ENCODE results near the gene NRG3.

The NRG3 gene

DNA sequence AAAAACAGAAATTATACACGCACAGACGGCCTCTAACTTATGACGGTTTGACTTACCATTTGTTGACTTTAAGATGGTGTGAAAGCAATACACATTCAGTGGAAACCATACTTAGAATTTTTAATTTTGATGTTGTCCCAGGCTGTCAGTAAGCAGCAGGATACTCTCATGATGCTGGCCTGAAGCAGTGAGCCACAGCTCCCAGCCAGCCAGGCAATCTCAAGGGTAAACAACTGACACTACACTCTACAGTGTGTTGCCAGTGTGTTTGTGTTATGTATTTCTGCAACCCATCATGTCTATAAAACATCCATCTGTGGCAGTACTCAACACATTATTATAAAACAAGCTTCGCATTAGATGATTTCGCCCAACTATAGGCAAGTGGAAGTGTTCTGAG, 747.5 kb downstream of the NRG3 start:
- TF ChIP-seq POU2F2 (IDR thresholded peaks at IDR 0.05; ENCODE audit: low read depth, low read length), result no peak
- no peak for TF ChIP-seq PAX5 (IDR thresholded peaks at IDR 0.05; ENCODE audit: insufficient read depth, low read length, severe bottlenecking)
- no peak for FAIRE-seq
- no peak for DNase-seq (ENCODE audit: insufficient read length, low spot score)

DNA sequence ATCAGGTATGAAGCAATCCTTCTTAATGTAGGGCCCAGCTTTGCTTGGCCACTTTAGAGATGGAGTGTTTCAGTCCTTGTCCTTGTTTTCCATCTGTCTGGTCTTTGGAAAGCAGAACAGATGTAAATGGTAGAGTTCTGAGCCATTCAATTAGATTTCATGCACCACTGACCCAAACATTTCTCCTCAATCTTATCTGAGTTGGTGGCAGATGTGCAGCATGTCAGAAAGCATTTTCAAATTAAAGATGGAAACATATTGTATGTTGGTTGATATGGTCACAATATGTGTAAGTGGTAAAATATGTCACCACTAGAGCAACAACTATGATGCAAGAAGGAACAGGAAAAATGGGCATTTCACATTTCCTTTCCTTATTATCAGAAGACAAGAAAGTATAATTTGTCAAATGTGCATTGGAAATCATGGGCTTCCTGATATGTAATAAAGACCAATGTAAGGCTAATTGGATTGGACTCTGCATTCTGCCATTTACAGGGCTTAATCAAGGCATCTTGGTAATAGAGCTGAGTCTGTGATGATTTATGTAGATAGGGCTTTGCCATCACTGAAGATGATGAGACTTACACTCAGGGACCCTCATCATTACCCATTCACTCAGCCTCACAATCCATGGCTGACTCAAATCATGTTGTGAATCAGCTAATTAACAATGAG, 750.7 kb downstream of the NRG3 start:
- no peak for TF ChIP-seq TAF1 (IDR thresholded peaks at IDR 0.05; ENCODE audit: low read depth, low read length)
- TF ChIP-seq POLR2AphosphoS5 (IDR thresholded peaks at IDR 0.05; ENCODE audit: low read depth, low read length), result no peak
- TF ChIP-seq POU2F2 (IDR thresholded peaks at IDR 0.05; ENCODE audit: low read depth, low read length), result no peak
- no peak for TF ChIP-seq PAX5 (IDR thresholded peaks at IDR 0.05; ENCODE audit: insufficient read depth, low read length, severe bottlenecking)
- no peak for TF ChIP-seq SPI1 (IDR thresholded peaks at IDR 0.05; ENCODE audit: low read depth, low read length)
- TF ChIP-seq POLR2A (IDR thresholded peaks at IDR 0.05; ENCODE audit: low read depth, low read length), result no peak
- FAIRE-seq (no peak), DNase-seq (ENCODE audit: insufficient read length, low spot score) (no peak)

DNA sequence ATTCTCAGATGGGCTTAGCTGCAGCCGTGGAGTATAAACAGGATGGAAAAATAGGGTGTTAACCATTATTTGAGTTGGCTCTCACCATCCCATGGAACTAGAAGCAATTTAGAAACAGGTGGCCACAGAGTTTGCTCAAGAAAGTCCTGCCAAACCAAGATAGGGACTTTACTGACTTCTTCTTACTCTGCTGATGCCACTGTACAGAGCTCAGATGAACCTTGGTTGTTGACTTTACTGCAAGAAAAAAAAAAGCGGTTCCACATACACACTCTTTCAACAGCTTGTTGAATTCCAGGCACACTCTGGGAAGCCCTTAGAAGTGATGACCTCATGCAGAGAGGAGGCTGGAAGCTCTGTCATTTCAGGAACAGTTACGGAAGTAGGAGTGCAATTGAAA, 753.4 kb downstream of the NRG3 start:
- no peak for DNase-seq (ENCODE audit: insufficient read length, low spot score)
- no peak for FAIRE-seq
- TF ChIP-seq PAX5 (IDR thresholded peaks at IDR 0.05; ENCODE audit: insufficient read depth, low read length, severe bottlenecking) (no peak), SPI1 (IDR thresholded peaks at IDR 0.05; ENCODE audit: low read depth, low read length) (no peak), POU2F2 (IDR thresholded peaks at IDR 0.05; ENCODE audit: low read depth, low read length) (no peak), TAF1 (IDR thresholded peaks at IDR 0.05; ENCODE audit: low read depth, low read length) (no peak), POLR2A (IDR thresholded peaks at IDR 0.05; ENCODE audit: low read depth, low read length) (no peak), POLR2AphosphoS5 (IDR thresholded peaks at IDR 0.05; ENCODE audit: low read depth, low read length) (no peak)

DNA sequence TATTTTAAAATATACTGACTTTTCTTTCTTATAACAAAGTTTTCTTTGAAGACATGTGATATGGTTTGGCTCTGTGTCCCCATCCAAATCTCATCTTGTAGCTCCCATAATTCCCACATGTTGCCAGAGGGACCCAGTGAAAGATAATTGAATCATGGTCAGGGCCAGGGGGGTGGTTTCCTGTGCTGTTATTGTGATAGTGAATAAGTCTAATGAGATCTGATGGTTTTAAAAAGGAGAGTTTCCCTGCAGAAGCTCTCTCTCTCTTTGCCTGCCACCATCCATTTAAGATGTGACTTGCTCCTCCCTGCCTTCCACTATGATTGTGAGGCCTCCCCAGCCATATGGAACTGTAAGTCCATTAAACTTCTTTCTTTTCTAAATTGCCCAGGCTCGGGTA, 768.1 kb downstream of the NRG3 start:
- TF ChIP-seq POU2F2 (IDR thresholded peaks at IDR 0.05; ENCODE audit: low read depth, low read length), result no peak
- TF ChIP-seq SPI1 (IDR thresholded peaks at IDR 0.05; ENCODE audit: low read depth, low read length), result no peak
- TF ChIP-seq TAF1 (IDR thresholded peaks at IDR 0.05; ENCODE audit: low read depth, low read length), result no peak
- TF ChIP-seq POLR2AphosphoS5 (IDR thresholded peaks at IDR 0.05; ENCODE audit: low read depth, low read length), result no peak
- no peak for TF ChIP-seq POLR2A (IDR thresholded peaks at IDR 0.05; ENCODE audit: low read depth, low read length)
- TF ChIP-seq PAX5 (IDR thresholded peaks at IDR 0.05; ENCODE audit: insufficient read depth, low read length, severe bottlenecking), result no peak
- FAIRE-seq (no peak), DNase-seq (ENCODE audit: insufficient read length, low spot score) (no peak)

DNA sequence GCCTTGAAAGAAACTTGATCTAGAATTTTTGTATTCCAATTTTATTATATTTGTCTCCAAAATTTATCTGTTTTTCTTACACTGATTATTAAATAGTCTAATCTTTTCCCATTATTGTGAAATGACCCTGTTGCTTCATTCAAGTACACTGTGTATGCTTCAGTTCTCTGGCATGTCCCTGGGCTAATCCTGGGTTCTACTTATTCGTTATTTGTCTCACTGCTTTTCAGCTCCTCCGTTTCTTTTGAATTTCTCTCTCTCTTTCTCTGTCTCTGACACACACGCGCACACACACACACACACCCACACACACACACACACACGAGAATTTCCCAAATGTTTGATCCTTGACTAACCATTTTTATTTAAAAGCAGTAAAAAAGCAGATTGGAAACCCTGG, 768.6 kb downstream of the NRG3 start:
- no peak for TF ChIP-seq TAF1 (IDR thresholded peaks at IDR 0.05; ENCODE audit: low read depth, low read length)
- no peak for TF ChIP-seq POU2F2 (IDR thresholded peaks at IDR 0.05; ENCODE audit: low read depth, low read length)
- TF ChIP-seq PAX5 (IDR thresholded peaks at IDR 0.05; ENCODE audit: insufficient read depth, low read length, severe bottlenecking), result no peak
- TF ChIP-seq POLR2AphosphoS5 (IDR thresholded peaks at IDR 0.05; ENCODE audit: low read depth, low read length), result no peak
- no peak for FAIRE-seq
- DNase-seq (ENCODE audit: insufficient read length, low spot score), result no peak

DNA sequence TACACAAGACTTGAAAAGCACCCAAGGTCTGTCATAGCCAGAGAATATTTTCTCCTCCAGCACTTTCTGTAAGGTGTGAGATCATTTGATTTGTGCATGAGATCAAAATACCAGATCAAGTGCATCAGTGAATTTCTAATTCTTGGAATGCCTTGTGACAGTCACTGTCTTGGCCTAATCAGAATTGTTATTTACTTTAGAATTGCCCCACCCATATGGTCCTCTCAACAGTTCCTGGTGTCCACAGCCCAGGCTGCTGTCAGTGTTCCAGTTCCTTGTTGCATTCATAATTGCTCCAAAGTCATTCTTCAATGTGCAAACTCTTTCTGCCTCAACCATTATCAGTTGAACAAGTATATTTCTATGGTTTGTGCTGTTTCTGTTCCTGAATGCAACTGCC, 770.2 kb downstream of the NRG3 start:
- DNase-seq (ENCODE audit: insufficient read length, low spot score) (no peak), FAIRE-seq (no peak)
- TF ChIP-seq PAX5 (IDR thresholded peaks at IDR 0.05; ENCODE audit: insufficient read depth, low read length, severe bottlenecking), result no peak
- TF ChIP-seq SPI1 (IDR thresholded peaks at IDR 0.05; ENCODE audit: low read depth, low read length), result no peak
- TF ChIP-seq POLR2AphosphoS5 (IDR thresholded peaks at IDR 0.05; ENCODE audit: low read depth, low read length), result no peak
- no peak for TF ChIP-seq POLR2A (IDR thresholded peaks at IDR 0.05; ENCODE audit: low read depth, low read length)
- TF ChIP-seq TAF1 (IDR thresholded peaks at IDR 0.05; ENCODE audit: low read depth, low read length), result no peak
- TF ChIP-seq POU2F2 (IDR thresholded peaks at IDR 0.05; ENCODE audit: low read depth, low read length), result no peak

DNA sequence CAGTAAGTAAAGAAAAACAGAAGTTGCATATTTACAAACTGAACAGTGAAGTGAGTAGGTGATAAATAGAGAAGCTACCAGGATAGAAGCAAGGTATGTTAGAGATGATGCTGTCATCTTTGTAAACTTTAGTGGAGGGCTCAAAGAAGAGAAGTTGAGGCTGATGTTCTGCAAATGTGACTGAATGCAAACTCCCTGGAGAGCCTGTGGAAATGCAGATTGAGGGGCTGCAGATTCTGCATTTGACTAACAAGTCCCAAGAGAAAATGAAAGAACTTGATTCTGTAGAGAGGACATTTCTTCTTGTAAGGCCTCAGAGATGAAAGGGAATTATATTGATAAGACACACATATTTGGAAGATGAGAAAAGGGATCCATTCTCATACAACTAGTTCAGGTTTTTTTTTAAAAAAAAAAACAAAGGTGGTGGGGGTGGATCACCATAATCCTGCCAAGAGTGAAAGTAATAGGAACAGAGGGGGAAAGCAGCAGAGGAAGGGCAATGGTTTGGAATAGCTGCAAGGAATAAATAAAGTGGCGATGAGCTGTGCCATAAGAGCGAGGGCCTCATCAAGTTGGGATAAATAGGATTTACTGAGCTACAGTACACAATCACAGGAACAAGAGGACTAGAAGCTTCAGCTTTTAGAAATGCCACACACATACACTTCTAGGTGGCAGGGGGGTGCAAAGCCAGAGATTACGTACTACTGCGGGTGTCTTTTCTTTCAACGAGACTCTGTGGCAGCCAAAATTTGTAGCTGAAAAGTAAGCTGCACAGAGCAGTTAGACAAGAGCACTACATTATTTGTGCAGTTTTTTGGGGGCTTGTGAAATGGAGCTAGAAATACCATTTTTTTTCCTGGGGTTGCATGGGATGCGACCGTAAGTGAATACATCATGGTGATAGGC, 778.5 kb downstream of the NRG3 start:
- FAIRE-seq (no peak), DNase-seq (ENCODE audit: insufficient read length, low spot score) (no peak)
- no peak for TF ChIP-seq SPI1 (IDR thresholded peaks at IDR 0.05; ENCODE audit: low read depth, low read length)
- no peak for TF ChIP-seq POU2F2 (IDR thresholded peaks at IDR 0.05; ENCODE audit: low read depth, low read length)

DNA sequence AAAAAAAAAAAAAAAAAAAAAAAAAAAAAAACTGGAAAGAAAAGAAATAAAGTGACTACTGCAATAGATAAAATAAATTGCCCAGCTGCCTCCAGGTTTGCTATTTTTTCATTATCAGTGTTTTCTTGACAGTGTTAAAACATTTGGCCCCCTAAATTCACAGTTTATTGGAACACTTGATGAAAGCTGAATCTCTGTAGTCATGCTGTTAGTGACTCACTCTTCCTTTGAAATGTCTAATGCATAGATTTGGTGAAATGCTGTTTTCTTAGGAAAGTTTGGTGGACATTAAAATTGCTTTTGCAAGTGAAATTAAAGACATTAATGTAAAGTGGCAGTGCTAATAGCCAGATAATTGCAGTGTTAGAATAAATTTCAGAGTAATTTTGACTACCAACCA, 785.2 kb downstream of the NRG3 start:
- TF ChIP-seq TAF1 (IDR thresholded peaks at IDR 0.05; ENCODE audit: low read depth, low read length) (no peak), POLR2A (IDR thresholded peaks at IDR 0.05; ENCODE audit: low read depth, low read length) (no peak), POU2F2 (IDR thresholded peaks at IDR 0.05; ENCODE audit: low read depth, low read length) (no peak), POLR2AphosphoS5 (IDR thresholded peaks at IDR 0.05; ENCODE audit: low read depth, low read length) (no peak), SPI1 (IDR thresholded peaks at IDR 0.05; ENCODE audit: low read depth, low read length) (no peak), PAX5 (IDR thresholded peaks at IDR 0.05; ENCODE audit: insufficient read depth, low read length, severe bottlenecking) (no peak)
- DNase-seq (ENCODE audit: insufficient read length, low spot score) (no peak), FAIRE-seq (no peak)

DNA sequence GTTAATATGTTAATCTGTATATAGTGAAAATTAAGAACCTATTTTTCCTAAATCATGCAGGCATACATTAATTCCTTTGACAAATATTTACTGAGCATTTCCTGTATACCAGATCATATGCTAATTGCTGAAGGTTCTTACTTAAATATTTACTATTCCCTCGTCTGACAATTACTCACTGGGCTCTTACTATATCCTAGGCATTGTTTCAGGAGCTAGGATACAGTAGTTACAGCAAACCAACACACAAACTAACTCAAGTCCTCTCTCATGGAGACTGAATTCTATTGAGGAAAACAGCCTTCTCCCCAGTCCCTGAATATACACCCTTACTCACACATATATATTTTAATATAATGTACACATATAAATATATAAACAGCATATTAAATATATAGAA, 786.0 kb downstream of the NRG3 start:
- DNase-seq (ENCODE audit: insufficient read length, low spot score) (no peak), FAIRE-seq (no peak)
- no peak for TF ChIP-seq SPI1 (IDR thresholded peaks at IDR 0.05; ENCODE audit: low read depth, low read length)
- TF ChIP-seq POU2F2 (IDR thresholded peaks at IDR 0.05; ENCODE audit: low read depth, low read length), result no peak
- no peak for TF ChIP-seq TAF1 (IDR thresholded peaks at IDR 0.05; ENCODE audit: low read depth, low read length)
- TF ChIP-seq POLR2A (IDR thresholded peaks at IDR 0.05; ENCODE audit: low read depth, low read length), result no peak
- TF ChIP-seq POLR2AphosphoS5 (IDR thresholded peaks at IDR 0.05; ENCODE audit: low read depth, low read length), result no peak
- no peak for TF ChIP-seq PAX5 (IDR thresholded peaks at IDR 0.05; ENCODE audit: insufficient read depth, low read length, severe bottlenecking)

DNA sequence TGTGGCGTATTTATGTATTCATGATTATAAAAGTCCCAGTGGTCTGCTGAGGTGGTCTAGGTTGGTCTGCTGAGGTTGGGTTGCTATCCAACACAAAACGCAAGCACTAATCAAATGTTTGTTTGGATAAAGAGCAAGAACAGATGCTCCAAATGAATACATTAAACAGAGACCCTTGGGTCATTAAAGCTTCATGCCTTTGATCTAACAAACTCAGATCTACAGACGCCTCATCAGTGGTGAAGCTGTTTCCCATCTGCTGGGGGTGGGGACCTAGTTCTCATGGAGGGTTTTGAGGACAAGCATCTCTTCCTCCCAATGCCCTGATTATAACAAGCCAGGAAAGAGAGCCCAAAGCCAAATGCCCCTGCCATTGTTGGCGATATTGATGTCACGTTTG, 786.7 kb downstream of the NRG3 start:
- TF ChIP-seq POLR2AphosphoS5 (IDR thresholded peaks at IDR 0.05; ENCODE audit: low read depth, low read length), result no peak
- TF ChIP-seq SPI1 (IDR thresholded peaks at IDR 0.05; ENCODE audit: low read depth, low read length), result no peak
- TF ChIP-seq PAX5 (IDR thresholded peaks at IDR 0.05; ENCODE audit: insufficient read depth, low read length, severe bottlenecking), result no peak
- TF ChIP-seq TAF1 (IDR thresholded peaks at IDR 0.05; ENCODE audit: low read depth, low read length), result no peak
- no peak for TF ChIP-seq POLR2A (IDR thresholded peaks at IDR 0.05; ENCODE audit: low read depth, low read length)
- no peak for TF ChIP-seq POU2F2 (IDR thresholded peaks at IDR 0.05; ENCODE audit: low read depth, low read length)
- no peak for FAIRE-seq

More for the DNA sequence above, 786.7 kb downstream of the NRG3 start:
- no peak for DNase-seq (ENCODE audit: insufficient read length, low spot score)

Data from GM12891 (cell line).